Karpas-422 (cell line): ENCODE measurements around the gene MALSU1. TPM values are rescaled to one million over a fixed set of nuclear protein-coding genes. Genes with fewer than 3 reads are reported as not detected.

Source experiments
- DNase-seq: peaks from one replicate; pipeline ENCODE4 v3.0.0-alpha.2; 2015
- H2AFZ ChIP-seq: fragments of 200-600 bp; sonication (generic); 2 replicates; pipeline ENCODE4 v1.6.1; 2014; ENCODE audit warnings: antibody characterized with exemption, low read length, mixed read lengths
- H3K27ac ChIP-seq: fragments of 200-600 bp; sonication (generic); 2 replicates; pipeline ENCODE4 v1.5.1; 2014; ENCODE audit warnings: mild to moderate bottlenecking, low read length, moderate library complexity
- H3K27me3 ChIP-seq: fragments of 200-600 bp; sonication (generic); 2 replicates; pipeline ENCODE4 v1.6.1; 2014; ENCODE audit warnings: low read length, mixed read lengths
- H3K36me3 ChIP-seq: fragments of 200-600 bp; sonication (generic); 2 replicates; pipeline ENCODE4 v1.6.1; 2014; ENCODE audit warnings: low read length, mixed read lengths; ENCODE audit not compliant: insufficient read depth
- H3K4me1 ChIP-seq: fragments of 200-600 bp; sonication (generic); 2 replicates; pipeline ENCODE4 v1.6.1; 2014; ENCODE audit warnings: mild to moderate bottlenecking, low read length, mixed read lengths
- H3K4me2 ChIP-seq: fragments of 200-600 bp; sonication (generic); 2 replicates; pipeline ENCODE4 v1.6.1; 2014; ENCODE audit warnings: low read length, low read depth, mild to moderate bottlenecking; ENCODE audit not compliant: poor library complexity, severe bottlenecking
- H3K4me3 ChIP-seq: fragments of 200-600 bp; sonication (generic); 2 replicates; pipeline ENCODE4 v1.5.1; 2014; ENCODE audit warnings: mild to moderate bottlenecking, antibody characterized with exemption, low read length, mixed read lengths
- H3K79me2 ChIP-seq: fragments of 200-600 bp; sonication (generic); 2 replicates; pipeline ENCODE4 v1.6.1; 2014; ENCODE audit warnings: mild to moderate bottlenecking, low read length, mixed read lengths
- H3K9ac ChIP-seq: fragments of 200-600 bp; sonication (generic); 2 replicates; pipeline ENCODE4 v1.6.0; 2014; ENCODE audit warnings: low read length
- H3K9me2 ChIP-seq: fragments of 200-600 bp; sonication (generic), shearing (Covaris generic); replicated peaks from 2 replicates; pipeline ENCODE4 v1.6.0; 2014; ENCODE audit warnings: mild to moderate bottlenecking, low read length, moderate library complexity; ENCODE audit not compliant: insufficient read depth
- H3K9me3 ChIP-seq: fragments of 300-700, 200-600 bp; sonication (generic); 2 replicates; pipeline ENCODE4 v1.6.1; 2014; ENCODE audit warnings: low read length, mixed read lengths
- H4K20me1 ChIP-seq: fragments of 200-600 bp; sonication (generic); 2 replicates; pipeline ENCODE4 v1.6.1; 2014; ENCODE audit warnings: mild to moderate bottlenecking, antibody characterized with exemption, low read length, low read depth; ENCODE audit not compliant: insufficient read depth
- total RNA-seq: library from RNA; depleted of rRNA; stranded (reverse); fragments of >200 nt; shearing (Covaris generic); gene quantifications from 2 replicates; pipeline ENCODE4 v1.2.3, GENCODE V29; 2014; ENCODE audit warnings: low replicate concordance

The MALSU1 gene
- total RNA-seq, 1 experiment from 2014 or later, result 92.2 TPM

GRCh38 chr7:23343102-23343501 is 44.0 kb downstream of the MALSU1 start:
- no peak for DNase-seq
- H3K27me3 ChIP-seq, result no peaks in the 10 kb centered on the region
- H3K9me3 ChIP-seq, result no peaks in the 10 kb centered on the region
- no peak overlapping the region for H3K4me2 ChIP-seq
- H2AFZ ChIP-seq, result no peak overlapping the region
- H3K36me3 ChIP-seq, result peaks cover 88% of the 10 kb centered on the region
- no peak overlapping the region for H3K27ac ChIP-seq
- H3K9me2 ChIP-seq, result no peaks in the 10 kb centered on the region
- no peaks in the 10 kb centered on the region for H4K20me1 ChIP-seq
- H3K79me2 ChIP-seq, result peaks cover 10% of the 10 kb centered on the region; the same call in 1 of the 2 replicates
- H3K4me3 ChIP-seq, result no peak overlapping the region
- no peak overlapping the region for H3K9ac ChIP-seq
- H3K4me1 ChIP-seq, result no peaks in the 10 kb centered on the region

GRCh38 chr7:23343806-23344475 is 44.8 kb downstream of the MALSU1 start:
- no peaks in the 10 kb centered on the region for H3K9me3 ChIP-seq
- no peaks in the 10 kb centered on the region for H4K20me1 ChIP-seq
- DNase-seq, result no peak
- no peak overlapping the region for H3K27ac ChIP-seq
- H3K4me2 ChIP-seq, result no peak overlapping the region
- no peak overlapping the region for H2AFZ ChIP-seq
- no peak overlapping the region for H3K9ac ChIP-seq
- H3K4me1 ChIP-seq, result no peaks in the 10 kb centered on the region
- H3K79me2 ChIP-seq, result peaks cover 13% of the 10 kb centered on the region; the same call in 1 of the 2 replicates
- no peak overlapping the region for H3K4me3 ChIP-seq
- no peaks in the 10 kb centered on the region for H3K27me3 ChIP-seq
- H3K36me3 ChIP-seq, result peaks cover 85% of the 10 kb centered on the region
- no peaks in the 10 kb centered on the region for H3K9me2 ChIP-seq

- H3K4me3 ChIP-seq, result no peak overlapping the region
- DNase-seq, result no peak
- no peak overlapping the region for H3K4me2 ChIP-seq
- H3K36me3 ChIP-seq, result peaks cover 77% of the 10 kb centered on the region
- no peak overlapping the region for H3K27ac ChIP-seq
- no peaks in the 10 kb centered on the region for H3K9me3 ChIP-seq
- no peaks in the 10 kb centered on the region for H3K27me3 ChIP-seq
- no peak overlapping the region for H3K9ac ChIP-seq
- H3K9me2 ChIP-seq, result no peaks in the 10 kb centered on the region
- H2AFZ ChIP-seq, result no peak overlapping the region
- H3K79me2 ChIP-seq, result peaks cover 25% of the 10 kb centered on the region
- H3K4me1 ChIP-seq, result peaks cover 4% of the 10 kb centered on the region; the same call in 1 of the 2 replicates
- H4K20me1 ChIP-seq, result no peaks in the 10 kb centered on the region
Measured at GRCh38 chr7:23345601-23346000, 46.5 kb downstream of the MALSU1 start.

- Histone ChIP-seq H3K9ac (no peak overlapping the region), H3K79me2 (peaks cover 30% of the 10 kb centered on the region), H3K9me2 (no peaks in the 10 kb centered on the region), H3K4me2 (no peak overlapping the region), H3K9me3 (no peaks in the 10 kb centered on the region), H3K36me3 (peaks cover 78% of the 10 kb centered on the region), H2AFZ (no peak overlapping the region), H3K27ac (no peak overlapping the region; the same call in 1 of the 2 replicates), H4K20me1 (no peaks in the 10 kb centered on the region), H3K27me3 (no peaks in the 10 kb centered on the region), H3K4me3 (no peak overlapping the region), H3K4me1 (peaks cover 8% of the 10 kb centered on the region; the same call in 1 of the 2 replicates)
- DNase-seq, result no peak
Measured at GRCh38 chr7:23346316-23346715, 47.2 kb downstream of the MALSU1 start.

- H4K20me1 ChIP-seq, result no peaks in the 10 kb centered on the region
- H3K4me1 ChIP-seq, result peaks cover 11% of the 10 kb centered on the region; the same call in 1 of the 2 replicates
- H3K27ac ChIP-seq, result no peak overlapping the region
- no peaks in the 10 kb centered on the region for H3K9me2 ChIP-seq
- no peak overlapping the region for H3K4me3 ChIP-seq
- DNase-seq, result no peak
- no peaks in the 10 kb centered on the region for H3K27me3 ChIP-seq
- H3K36me3 ChIP-seq, result peaks cover 77% of the 10 kb centered on the region
- no peak overlapping the region for H3K4me2 ChIP-seq
- peaks cover 37% of the 10 kb centered on the region for H3K79me2 ChIP-seq
- H3K9me3 ChIP-seq, result no peaks in the 10 kb centered on the region
- no peak overlapping the region for H2AFZ ChIP-seq
- no peak overlapping the region for H3K9ac ChIP-seq
Measured at GRCh38 chr7:23347033-23347681, 48.0 kb downstream of the MALSU1 start.

- H3K27ac ChIP-seq, result no peak overlapping the region
- no peaks in the 10 kb centered on the region for H4K20me1 ChIP-seq
- peaks cover 38% of the 10 kb centered on the region for H3K79me2 ChIP-seq
- H3K9me3 ChIP-seq, result no peaks in the 10 kb centered on the region
- H3K9ac ChIP-seq, result no peak overlapping the region
- no peak overlapping the region for H3K4me2 ChIP-seq
- no peak for DNase-seq
- H3K4me1 ChIP-seq, result peaks cover 12% of the 10 kb centered on the region; the same call in 1 of the 2 replicates
- no peak overlapping the region for H2AFZ ChIP-seq
- no peaks in the 10 kb centered on the region for H3K27me3 ChIP-seq
- H3K9me2 ChIP-seq, result no peaks in the 10 kb centered on the region
- peaks cover 71% of the 10 kb centered on the region for H3K36me3 ChIP-seq
- H3K4me3 ChIP-seq, result no peak overlapping the region
Measured at GRCh38 chr7:23347682-23348180, 48.6 kb downstream of the MALSU1 start.

- Histone ChIP-seq H2AFZ (no peak overlapping the region), H3K79me2 (peaks cover 49% of the 10 kb centered on the region), H3K9ac (no peak overlapping the region), H3K4me1 (peaks cover 31% of the 10 kb centered on the region), H3K27ac (no peak overlapping the region), H3K9me2 (no peaks in the 10 kb centered on the region), H4K20me1 (no peaks in the 10 kb centered on the region), H3K4me2 (no peak overlapping the region), H3K9me3 (no peaks in the 10 kb centered on the region), H3K27me3 (no peaks in the 10 kb centered on the region), H3K4me3 (no peak overlapping the region), H3K36me3 (peaks cover 52% of the 10 kb centered on the region)
- DNase-seq, result no peak
Measured at GRCh38 chr7:23349484-23350157, 50.5 kb downstream of the MALSU1 start.

- H3K4me1 ChIP-seq, result peaks cover 39% of the 10 kb centered on the region
- no peak overlapping the region for H3K27ac ChIP-seq
- no peaks in the 10 kb centered on the region for H3K27me3 ChIP-seq
- no peak overlapping the region for H3K4me3 ChIP-seq
- no peaks in the 10 kb centered on the region for H4K20me1 ChIP-seq
- H3K9ac ChIP-seq, result no peak overlapping the region
- peaks cover 44% of the 10 kb centered on the region for H3K36me3 ChIP-seq
- H3K4me2 ChIP-seq, result no peak overlapping the region
- no peak overlapping the region for H2AFZ ChIP-seq
- no peaks in the 10 kb centered on the region for H3K9me2 ChIP-seq
- no peaks in the 10 kb centered on the region for H3K9me3 ChIP-seq
- no peak for DNase-seq
- peaks cover 53% of the 10 kb centered on the region for H3K79me2 ChIP-seq
Measured at GRCh38 chr7:23350466-23350865, 51.3 kb downstream of the MALSU1 start.
